GM11168 (cell line): Measurements from ENCODE around the gene WDR37.

ENCODE experiments used
- in situ Hi-C: fragments of 300-500 bp; cut with MboI; formaldehyde crosslinking; loops from one replicate; pipeline ENCODE4 v1.12.0; 2022; ENCODE audit warnings: low sequenced_read_pairs; ENCODE audit not compliant: unreplicated experiment

WDR37 gene

DNA sequence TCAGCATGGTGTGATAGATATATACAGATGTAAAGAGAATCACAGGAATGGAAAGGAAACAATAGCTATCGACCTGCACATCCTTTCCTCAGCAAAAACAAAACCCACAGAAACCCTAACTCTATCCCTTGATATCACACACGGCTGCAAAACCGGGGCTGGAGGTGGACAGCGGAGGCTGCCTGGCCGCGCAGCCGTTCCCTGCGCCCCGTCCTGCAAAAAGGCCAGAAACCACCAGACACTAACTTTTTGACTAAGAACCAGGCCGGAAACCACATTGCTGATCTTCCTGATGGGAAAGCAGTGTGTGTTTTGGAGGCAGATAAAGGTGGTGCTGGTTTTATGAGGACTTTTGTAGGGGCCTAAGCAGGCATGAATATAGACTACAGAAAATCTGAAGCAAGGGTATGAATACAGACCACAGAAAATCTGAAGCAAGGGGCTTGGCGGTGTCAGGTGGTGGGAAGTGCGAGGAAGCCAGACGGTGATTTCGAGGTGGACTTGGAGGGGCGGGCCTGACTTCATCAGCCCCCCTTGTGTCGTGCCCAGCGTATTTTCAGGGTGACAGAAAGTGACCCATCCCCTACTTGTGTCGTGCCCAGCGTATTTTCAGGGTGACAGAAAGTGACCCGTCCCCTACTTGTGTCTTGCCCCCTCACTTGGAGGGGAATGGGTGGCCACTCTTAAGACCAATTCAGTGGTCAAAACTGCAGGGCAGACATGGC lies 123.3 kb downstream of the WDR37 start:
- in situ Hi-C loops: no loop called here

DNA sequence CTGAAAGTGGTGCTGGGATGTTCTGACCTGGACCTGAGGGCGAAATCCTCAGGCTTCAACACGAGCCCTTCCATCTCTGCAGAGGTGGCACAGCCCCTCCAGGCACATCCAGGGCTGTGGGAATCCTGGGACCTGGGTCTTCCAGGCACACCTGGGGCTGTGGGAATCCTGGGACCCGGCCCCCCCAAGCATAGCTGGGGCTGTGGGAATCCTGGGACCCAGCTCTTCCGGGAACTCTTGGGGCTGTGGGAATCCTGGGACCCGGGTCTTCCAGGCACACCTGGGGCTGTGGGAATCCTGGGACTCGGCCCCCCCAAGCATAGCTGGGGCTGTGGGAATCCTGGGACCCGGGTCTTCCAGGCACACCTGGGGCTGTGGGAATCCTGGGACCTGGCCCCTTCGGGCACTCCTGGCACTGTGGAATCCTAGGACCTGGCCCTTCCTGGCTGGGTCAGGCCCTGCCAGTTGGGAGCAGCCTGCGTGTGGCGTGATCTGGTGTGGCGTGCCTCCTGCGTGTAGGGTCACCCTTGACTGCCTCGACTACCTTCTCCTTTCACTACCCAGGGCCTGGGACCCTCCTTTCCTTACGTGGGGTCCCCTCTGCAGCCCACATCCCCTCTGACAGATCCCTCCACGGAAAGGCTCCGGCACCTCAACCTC lies 124.0 kb downstream of the WDR37 start:
- in situ Hi-C loops: no loop called here

DNA sequence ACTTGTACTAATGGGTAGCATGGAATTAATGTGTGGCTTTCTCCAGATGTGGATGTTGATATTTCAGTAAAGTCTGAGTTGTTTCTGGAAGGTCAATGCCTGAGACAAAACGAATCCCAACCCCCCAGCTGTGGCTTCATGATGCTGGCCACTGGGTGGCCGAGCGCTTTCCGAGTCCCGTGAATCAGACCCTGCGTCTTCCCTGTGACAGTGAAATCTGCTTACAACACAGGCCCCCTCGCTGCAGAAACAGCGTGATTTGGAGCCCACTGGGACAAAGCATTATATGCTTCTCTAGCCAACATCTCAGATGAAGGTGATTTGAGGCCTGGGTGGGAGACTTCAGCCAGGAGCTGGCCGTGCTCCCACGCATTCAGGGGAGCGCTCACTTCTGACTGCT lies 124.7 kb downstream of the WDR37 start:
- in situ Hi-C loops: no loop called here
